NCI-H1436 treated with DMSO at 0.1 percent for 48 hours (cell line): Measurements from ENCODE around the gene RAPGEF2.
"Not testable (repeated sequence)": the region's sequence is repeated elsewhere in the genome, so short reads cannot be mapped to it uniquely, and the experiment has no call there.

Experiments used
- DNase-seq: peaks from one replicate; lab custom pipeline; 2025; lab: John Stamatoyannopoulos, UW

RAPGEF2 gene

DNA sequence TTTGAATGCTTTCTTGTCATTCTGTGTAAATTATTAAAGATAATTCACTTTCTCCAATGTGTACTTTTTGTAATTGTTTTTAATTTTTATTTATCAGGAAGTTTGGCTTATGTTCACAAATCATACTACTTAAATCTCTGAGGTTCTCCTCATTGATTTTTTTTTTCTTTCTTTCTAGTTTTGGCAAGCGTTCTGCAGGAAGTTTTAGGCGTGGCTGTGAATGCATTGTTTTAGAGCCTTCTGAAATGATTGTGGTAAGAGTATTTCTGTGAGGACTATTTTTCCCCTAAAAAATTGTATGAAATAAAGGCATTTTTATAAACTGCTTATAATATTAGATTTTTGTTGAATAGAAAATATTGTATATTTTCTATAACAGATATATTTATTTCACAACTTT is 135.8 kb downstream of the RAPGEF2 start:
- no peak for DNase-seq

DNA sequence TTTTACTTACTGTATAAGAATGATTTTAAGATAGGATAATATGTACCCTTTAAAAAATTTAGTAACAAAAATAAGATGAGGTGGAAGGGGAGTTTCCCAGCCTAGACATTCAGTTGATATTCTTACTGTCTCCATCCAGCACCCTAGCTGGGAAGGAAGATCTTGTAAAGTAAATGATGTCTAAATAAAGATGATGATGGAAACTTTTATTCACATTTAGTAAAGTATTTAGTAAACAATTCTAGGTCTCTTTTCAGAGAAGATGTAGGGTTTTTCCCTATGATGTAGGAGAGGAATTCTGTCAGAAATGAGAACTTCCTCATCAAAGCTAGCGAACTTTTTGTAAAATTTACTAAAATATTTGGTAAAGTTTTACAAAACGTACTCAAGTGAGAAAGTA is 136.8 kb downstream of the RAPGEF2 start:
- no peak for DNase-seq

DNA sequence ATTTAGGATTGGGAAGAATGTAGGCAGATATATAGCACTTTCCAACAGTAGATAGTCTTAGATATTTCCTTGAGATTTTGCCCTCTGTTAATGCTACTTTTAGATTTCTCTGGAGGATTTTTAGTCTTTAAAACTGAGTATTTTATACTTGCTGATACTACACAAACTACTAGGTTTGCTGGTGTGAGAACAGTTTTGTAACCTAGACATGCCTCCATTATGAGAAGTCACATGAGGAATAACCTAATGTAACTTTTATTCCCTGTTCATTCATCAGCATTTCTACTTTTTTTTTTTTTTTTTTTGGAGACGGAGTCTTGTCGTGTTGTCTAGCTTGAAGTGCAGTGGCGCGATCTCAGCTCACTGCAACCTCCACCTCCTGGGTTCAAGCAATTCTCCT is 137.2 kb downstream of the RAPGEF2 start:
- DNase-seq: no peak

DNA sequence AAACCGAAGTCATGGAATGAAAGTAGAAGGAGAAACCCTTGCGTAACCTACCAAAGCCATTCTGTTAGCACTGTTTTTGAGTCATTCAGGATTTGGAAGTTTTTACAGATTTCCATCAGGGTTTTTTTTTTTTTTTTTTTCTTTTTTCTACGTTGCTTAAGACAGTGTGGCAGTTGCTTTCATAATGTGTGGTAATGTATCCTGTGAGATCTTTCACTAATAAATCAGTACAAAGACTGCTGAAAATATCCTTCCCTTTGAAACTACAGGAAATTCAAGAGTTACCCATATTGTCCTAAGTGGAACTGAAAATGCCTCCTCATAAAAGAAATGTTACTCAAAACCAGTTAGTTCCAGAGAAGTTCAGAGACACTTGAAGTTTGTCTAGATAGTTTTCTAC is 137.8 kb downstream of the RAPGEF2 start:
- no peak for DNase-seq

DNA sequence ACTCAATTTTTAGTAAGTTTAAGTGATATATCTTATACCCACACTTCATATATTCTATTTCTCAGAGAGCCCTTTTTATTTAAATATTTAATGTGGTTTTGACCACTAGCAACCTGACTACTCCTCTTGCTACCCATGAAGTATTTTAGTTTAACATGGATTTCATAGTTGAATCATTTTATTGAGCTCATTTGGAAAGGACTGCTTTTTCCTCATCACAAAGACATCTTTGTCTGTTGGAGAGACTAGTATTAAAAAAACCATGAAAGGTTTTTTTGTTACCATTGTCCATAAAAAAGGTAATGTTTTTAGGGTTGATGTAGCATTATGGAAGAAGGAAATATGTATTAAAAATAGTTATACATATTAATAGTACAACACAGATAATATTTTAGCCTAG is 139.5 kb downstream of the RAPGEF2 start:
- no peak for DNase-seq

DNA sequence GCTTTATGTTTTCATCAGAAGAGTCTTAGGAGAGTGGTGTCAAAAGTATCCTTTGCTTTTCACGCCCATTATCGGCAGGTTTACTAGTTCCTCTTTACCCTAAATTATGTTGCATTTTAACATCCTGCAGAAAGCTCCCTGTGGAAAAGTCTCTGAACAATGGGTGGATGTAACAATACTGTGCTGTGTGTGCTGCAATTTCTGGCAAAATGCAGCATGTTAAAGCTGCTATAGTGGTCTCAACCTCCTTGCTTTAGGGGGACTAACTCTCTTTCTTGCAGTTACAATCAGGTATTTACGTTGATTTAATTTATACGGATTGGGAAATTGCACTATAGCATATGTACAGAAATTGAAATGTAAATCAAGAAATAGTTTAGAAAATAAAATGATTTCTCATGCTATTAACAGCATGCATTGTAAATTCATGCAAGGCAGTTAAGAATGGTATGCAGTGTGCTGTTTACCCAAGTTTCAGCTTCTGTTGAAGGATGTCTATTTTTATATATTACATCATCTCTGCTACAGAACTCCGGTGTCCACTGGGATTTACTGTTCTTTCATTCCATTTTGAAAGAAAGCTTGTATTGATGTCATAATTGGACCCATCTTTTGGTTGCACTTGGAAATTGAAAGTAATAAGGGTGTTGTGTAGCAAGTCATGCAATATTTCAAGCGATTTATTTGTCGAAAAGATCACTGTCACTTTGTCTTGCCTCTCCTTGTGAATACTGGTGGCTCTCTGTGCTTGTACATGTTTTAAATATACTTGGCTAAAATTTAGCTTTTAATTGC is 145.7 kb downstream of the RAPGEF2 start:
- DNase-seq: peak; percentile 77

DNA sequence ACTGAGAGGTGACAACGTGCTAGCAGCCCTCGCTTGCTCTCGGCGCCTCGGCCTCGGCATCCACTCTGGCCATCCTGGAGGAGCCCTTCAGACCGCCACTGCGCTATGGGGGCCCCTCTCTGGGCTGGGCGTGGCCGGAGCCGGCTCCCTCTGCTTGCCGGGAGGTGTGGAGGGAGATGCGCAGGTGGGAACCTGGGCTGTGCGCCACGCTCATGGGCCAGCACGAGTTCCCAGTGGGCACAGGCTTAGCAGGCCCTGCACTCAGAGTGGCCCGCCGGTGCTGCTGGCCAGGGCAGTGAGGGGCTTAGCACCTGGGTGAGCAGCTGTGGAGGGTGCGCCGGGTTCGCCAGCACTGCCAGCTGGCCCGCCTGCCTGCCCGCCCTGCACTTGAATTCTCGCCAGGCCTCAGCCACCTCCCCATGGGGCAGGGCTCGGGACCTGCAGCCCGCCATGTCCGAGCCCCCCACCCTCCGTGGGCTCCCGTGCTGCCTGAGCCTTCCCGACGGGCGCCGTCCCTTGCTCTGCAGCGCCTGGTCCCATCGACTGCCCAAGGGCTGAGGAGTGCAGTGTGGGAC is 148.0 kb downstream of the RAPGEF2 start:
- no peak for DNase-seq

DNA sequence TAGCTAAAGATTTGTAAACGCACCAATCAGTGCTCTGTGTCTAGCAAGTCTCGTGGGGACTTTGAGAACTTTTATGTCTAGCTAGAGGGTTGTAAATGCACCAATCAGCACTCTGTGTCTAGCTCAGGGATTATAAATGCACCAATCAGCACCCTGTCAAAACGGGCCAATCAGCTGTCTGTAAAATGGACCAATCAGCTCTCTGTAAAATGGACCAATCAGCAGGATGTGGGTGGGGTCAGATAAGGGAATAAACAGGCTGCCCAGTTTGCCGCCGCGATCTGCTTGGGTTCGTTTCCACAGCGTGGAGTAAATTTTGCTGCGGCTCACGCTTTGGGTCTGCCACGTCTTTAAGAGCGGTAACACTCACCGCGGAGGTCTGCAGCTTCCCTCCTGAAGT is 148.7 kb downstream of the RAPGEF2 start:
- DNase-seq: not testable (repeated sequence)

DNA sequence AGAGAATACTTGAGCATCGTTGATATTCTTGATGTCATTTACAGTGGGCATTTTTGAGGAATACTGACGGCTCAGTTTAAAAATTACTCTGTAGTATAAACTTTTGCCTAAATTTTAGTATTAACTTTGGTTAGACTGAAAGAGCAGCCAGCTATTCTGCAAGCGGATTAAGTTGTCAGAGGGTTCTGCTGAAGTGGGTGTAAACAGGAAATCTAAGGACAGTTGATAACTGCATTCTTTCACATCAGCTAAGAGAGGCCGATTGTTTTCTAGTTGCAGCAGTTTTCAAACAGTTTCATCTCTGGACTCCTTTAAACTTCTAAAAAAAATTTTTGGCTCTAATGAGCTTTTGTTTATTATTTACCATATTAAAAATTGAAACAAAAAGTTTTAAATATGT is 149.6 kb downstream of the RAPGEF2 start:
- no peak for DNase-seq

DNA sequence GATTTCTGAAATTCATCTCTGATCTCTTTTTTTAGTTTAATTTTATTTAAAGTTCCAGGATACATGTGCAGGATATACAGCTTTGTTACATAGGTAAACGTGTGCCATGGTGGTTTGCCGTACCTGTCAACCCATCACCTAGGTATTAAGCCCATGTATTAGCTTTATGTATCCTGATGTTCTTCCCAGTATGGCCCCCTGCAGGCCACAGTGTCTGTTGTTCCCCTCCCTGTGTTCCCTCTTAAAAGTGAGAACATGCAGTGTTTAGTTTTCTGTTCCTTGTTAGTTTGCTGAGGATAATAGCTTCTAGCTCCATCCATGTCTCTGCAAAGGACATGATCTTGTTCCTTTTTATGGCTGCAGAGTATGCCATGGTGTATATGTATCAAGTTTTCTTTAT is 153.2 kb downstream of the RAPGEF2 start:
- no peak for DNase-seq

DNA sequence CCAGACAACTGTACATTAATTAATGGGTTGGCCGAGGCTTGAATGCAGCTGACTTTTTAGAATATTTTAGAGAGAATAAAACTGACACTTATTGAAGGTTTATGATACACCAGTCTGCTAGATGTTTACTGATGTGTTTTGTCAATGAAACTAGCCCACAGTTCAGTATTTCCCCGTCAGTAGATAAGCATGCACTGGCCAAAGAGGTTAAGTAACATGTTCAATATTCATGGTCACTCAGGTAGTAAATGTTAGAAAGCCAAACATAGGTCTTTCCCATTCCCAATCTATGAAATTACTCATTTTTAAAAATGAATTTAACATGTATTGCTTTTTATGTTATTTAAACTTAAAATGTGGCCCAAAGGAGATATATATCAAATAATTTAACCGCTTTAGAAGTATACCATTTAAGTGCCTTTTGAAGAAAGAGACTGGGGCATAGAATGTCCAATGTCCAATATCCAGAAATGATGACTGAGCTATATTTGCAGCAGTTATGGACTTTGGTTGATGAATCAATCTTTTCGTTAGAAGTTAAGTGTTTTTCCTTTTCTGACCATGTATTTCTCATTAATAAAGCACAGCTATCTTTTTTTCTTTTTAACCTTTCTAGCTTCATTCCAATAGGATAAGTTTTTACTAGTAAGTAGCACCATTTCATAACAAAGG is 156.1 kb downstream of the RAPGEF2 start:
- no peak for DNase-seq

DNA sequence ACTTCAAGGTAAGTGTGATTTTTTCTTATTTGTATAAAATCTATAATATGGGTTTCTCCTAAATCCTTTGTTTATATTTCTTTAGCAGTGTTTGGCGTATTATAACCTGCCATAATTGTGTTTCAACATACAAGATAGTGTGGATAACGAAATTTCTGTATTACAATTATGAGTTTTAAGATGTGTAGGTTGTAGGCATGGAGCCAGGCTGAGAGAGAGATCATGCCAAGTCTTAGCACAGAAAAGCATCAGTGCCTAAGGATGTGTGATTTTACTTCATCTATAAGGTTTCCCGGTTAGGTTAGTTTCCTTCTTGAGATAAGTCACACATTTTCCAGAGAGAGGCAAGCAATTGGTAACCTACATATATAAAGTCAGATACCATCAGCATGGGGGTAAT is 161.2 kb downstream of the RAPGEF2 start:
- DNase-seq: no peak

DNA sequence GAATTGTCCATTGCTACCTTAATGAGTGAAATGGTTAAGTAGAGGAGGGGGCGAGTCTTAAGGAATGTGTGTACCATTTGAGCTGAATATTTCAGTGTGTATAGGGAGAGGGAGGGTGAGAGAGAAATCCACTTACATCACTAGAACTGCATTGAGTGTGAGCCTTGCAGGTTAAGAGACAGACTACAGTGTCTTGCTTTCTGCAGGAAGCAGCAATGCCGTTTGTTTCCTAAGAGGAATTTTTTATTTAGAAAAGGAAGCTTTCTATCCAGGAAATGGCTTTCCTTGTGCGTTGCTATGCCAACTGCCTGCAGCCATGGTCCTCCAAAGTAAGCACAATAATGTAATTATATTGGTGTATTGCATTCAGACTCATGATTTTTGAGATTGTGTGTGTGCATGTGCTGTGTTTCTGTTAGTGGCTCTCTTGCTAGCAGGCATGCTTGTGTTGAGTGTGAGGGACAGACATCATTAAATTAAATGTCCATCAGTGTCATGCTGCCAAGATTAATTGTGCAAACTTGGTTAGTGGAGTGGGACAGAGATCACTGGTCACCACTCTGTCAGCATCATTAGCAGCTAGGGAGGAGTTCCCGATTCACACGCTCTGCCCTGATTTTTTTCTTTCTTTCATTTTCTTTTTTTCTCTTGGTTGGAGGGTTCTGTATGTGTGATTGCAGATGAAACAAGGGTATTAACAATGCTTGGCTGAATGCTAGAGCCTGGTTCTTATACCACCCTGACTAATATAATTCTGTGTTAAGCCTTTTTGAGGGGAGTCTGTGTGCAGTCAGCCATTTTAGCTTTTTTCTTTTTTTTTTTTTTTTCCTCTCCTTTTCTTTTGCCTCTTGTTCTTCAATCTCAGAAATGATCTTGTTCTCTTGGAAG is 164.3 kb downstream of the RAPGEF2 start:
- DNase-seq: no peak

DNA sequence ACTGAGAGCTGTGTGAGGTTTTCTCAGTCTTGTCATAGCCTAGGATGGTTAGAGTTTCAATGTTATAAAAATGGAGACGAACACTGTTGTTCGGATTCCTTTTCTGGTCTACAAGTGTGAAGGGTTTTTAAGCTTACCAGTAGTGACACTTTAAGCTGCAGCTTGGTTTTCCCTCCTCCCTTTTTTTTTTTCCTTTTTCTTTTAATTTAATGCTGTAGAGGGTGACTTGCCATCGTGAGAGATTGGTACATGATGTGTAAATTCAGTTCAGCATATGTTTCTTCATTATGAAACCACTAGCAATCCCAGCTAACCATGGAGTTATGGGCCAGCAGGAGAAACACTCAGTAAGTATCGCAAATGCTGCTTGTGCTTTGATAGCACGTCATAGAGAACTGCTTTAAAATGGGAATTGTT is 165.0 kb downstream of the RAPGEF2 start:
- no peak for DNase-seq

DNA sequence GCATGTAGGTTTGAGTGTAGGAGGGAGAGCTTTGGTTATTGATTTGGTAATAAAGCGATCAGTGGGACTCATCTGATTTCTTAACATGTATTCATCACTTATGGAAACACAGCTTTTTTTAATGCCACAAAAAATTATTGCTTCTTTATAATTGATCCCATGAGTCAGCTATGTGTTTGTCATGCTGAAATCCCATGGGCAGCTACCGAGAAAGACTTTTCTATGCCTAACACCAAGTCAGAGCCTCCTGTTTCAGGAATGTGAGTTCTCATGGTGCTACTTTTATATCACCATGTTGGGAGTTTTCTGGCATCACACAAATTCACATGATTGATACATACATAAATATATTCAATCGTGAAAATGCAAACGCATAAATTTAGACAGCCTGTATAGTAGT is 165.7 kb downstream of the RAPGEF2 start:
- DNase-seq: no peak

DNA sequence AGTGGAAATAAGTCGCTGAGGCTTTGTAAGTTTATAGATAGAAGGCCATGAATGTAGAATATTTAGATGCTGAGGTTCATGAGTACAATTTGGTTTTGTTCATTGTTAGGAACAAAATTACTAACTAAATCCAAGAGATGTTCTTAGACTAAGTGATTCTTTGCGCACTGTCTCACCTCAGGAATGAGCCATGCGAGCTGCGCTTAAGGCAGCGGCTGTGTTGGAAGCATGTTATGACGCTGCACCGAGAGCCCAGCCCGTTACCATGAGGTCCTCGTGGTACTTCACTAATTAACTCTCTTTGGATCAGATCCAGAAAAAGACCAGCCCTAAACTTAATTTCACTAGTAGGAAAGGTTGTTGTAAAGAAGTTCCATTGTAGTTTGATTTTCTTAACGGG is 166.2 kb downstream of the RAPGEF2 start:
- no peak for DNase-seq

DNA sequence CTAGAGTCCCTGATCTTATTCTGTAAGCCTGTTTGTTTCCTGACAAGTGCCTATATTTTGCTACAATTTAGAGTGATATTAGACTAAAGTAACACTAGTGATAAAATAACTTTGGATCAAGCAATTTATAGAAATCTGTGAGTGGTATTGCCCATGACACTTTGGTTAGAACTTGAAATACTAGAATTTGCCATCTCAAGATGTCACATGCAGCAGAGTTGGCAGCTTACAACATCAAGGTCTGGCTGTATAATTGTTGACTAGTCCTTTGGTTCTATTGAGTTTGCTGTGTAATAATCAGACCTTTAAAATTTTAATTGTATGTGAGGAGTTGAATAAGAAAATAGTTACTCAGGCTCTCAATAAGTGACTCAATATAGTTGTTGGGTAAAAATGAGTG is 167.1 kb downstream of the RAPGEF2 start:
- no peak for DNase-seq

DNA sequence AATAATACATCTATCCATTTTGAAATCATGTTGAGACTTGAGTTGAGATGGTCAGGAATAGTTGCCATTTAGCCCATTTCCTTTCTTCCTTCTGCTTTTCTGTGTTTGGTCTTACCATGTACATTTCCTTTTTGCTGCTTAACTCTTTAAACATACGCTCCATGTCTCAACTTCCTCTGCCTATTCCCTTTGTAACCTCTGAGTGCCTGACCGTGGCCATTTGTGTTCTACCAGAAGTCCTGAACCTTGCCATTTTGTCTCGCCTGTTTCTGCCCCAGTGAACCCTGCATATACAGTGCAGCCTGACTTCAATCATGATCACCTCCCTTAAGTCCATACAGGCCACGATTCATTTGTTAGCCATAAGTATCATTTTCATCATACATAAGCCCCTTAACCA is 169.0 kb downstream of the RAPGEF2 start:
- DNase-seq: no peak

DNA sequence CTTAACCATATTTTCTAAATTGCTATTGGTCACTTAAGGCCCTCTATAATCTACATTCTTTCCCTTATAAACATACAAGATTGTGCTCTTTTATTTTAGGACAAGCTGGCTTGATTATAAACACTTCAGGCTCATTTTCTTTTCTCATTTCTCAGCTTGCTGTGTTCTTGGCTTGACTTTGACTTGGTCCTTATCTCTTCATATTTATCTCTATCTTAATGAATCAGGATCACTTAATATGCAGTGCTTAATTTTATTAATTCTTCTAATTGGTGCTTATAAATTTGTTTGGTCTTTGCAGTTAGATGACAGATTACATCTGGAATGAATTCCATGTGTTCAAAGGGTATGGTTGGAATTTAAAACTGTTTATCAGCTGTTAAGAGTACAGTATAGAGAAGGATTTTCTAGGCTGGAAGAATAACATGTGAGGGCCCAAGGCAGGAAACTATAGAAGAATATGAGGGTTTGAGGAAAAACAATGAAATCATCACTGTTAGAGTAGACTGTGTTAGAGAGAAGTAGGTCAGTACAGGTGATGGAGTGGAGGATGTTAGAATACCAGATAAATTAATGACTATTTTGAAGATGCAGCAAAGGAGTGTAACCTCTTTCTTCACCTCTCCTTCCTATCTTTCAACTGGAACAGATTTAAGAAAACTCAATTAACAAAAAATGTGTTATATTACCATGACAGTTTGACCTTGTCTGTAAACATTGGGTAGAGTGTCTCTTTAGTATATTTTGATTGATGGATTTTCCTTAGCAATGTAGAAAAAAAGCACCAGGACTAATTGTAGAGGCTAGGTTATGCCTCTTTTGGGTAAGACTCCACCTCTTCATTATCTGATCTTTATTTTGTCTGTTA is 169.6 kb downstream of the RAPGEF2 start:
- DNase-seq: no peak

DNA sequence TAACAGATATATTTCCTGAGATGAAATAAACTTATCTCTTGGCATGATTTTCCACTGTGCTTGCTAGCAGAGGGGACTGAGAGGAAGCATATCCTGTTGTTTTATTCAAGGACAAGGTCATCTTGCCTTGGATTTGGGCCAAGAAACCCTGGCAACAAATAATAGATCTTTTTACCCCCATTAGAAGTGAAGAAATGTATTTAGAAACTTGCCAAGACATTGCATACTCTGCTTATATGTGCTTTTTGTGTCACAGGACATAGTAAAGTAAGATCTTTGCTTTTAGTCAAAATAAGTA is 170.2 kb downstream of the RAPGEF2 start:
- no peak for DNase-seq

DNA sequence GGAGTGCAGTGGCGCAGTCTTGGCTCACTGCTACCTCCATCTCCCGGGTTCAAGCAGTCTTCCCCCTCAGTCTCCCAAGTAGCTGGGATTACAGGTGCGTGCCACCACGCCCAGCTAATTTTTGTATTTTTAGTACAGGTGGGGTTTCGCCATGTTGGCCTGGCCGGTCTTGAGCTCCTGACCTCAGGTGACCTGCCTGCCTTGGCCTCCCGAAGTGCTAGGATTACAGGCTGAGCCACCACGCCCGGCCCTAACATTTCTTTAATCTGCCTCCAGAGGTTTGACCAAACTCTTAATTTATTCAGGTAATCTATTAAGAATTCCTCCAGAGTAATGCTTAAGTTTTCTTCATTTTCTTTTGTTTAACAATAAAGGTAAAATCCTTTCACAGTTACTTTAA is 171.0 kb downstream of the RAPGEF2 start:
- no peak for DNase-seq

DNA sequence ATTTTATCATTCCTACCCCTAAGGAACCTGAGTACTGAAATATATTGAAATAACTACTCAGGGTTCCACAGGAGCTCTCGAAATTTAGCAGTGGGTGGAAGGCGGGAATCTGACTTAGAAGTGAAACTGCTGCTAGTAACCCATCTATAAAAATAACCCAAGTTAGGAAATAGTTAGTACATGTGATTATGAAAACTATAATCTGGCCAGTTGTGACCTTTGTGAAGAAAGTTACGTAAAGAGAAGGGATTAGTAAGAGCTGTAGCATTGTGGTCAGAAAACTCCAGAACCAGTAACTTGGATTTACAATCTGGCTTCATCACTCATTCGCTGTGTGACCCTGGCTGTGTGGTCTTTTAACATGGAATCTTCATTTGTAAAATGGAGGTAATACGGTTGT is 175.5 kb downstream of the RAPGEF2 start:
- DNase-seq: no peak
